GM21423 (cell line): ENCODE results near the gene TMEM179.

Experiments used
- ATAC-seq: cut with Tn5 transposase; IDR thresholded peaks from one replicate; pipeline ENCODE4 v1.9.1; 2021; ENCODE audit warnings: mild to moderate bottlenecking, moderate library complexity; ENCODE audit not compliant: unreplicated experiment

The TMEM179 gene

DNA sequence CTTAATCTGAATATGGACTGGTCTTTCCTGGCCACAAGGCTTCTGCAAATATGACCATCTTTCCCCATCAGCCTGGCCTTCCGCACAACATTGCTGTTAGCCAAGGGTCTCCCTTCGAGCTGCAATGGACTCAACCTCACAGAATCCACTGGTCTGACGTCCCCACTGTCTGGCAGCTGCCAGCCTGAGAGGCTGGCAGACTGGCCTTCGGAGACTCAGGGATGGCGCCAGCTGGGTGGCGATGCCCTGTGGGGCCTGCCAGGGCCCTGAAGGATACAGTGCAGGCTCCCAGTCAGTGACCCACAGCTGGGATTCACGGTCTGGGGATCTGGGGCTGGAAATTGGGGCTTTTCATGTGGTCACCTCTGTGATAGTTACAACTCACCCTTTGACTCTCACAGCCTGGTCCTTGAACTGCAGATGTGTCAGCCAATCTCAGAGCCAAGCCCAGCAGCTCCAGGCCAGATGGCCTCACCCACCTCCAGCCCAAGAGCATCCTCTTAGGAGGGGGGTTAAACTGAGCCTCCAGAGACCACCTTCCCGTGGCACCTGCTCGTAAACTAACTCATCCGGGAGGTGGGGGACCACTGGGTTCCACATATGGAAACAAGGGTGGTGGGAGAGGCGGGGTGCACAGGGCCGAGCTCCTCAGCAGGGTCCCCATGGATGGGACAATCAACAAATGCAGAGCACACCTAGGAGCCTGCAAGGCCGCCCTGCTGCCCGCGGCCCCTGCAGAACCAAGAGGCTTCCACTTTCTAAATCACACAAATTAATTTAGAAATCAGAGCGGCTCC is 46.1 kb downstream of the TMEM179 start:
- no peak for ATAC-seq

DNA sequence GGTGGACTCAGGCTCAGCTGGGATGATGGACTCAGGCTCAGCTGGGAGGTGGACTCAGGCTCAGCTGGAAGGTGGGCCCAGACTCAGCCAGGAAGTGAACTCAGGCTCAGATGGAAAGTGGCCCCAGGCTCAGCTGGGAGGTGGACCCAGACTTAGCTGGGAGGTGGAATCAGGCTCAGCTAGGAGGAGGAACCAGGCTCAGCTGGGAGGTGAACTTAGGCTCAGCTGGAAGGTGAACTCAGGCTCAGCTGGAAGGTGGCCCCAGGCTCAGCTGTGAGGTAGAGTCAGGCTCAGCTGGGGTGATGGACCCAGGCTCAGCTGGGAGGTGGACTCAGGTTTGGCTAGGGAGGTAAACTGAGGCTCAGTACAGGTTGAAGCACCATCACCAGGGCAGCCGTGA is 46.8 kb downstream of the TMEM179 start:
- ATAC-seq: no peak

DNA sequence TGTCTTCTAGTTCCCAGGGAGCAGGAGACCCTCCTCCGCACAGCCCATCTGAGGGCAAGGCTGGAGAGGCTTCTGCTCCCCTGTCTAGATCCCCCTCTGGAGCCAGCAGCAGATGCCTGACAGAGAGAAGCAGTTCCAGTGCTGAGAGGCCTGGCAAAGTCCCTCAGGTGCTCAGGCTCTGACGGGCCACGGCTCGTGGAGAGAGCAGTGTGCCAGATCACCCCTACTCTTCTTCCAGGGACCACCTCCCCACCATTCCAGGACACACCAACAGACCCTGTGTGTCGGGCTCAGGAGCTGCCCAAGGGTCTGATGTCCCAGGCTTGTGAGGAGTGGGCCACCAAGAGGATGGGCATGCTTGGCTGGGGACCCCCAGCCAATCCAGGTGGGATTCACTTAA is 47.5 kb downstream of the TMEM179 start:
- ATAC-seq: no peak

DNA sequence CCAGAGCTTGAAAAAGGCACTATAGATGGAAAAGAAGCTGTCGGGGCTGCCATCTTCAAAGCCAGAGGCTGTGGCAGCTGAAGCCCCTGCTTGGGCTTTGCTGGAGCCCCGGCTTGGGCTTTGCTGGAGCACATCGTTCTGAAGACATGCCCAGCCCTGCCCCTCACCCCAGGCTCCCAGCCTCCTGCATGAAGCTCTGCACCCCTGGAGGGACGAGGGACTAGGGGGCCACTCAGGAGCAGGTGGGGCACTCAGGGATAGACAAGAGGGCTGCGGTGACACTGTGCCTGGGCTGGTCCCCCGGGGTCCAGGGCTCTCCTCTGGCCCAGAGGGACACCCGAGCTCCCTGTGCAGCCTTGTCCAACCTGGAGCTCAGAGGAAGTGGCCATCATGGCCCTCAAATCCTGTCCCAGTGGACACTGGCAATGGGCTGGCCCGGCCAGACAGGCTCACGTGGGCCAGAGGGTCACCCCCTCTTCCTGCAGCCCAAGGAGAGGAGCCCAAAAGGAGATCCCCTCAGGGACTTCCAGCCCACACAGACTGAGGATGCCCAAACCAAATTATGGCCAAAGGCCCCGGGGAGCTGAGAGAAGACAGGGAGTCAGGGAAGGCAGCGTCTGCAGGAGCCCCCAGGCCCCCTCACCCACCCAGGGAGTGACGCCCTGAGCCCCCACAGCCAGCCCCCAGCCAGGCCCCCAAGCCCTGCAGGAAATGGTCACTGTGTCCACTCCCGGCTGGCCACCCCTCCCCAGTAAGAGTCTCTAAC is 48.1 kb downstream of the TMEM179 start:
- ATAC-seq: no peak

DNA sequence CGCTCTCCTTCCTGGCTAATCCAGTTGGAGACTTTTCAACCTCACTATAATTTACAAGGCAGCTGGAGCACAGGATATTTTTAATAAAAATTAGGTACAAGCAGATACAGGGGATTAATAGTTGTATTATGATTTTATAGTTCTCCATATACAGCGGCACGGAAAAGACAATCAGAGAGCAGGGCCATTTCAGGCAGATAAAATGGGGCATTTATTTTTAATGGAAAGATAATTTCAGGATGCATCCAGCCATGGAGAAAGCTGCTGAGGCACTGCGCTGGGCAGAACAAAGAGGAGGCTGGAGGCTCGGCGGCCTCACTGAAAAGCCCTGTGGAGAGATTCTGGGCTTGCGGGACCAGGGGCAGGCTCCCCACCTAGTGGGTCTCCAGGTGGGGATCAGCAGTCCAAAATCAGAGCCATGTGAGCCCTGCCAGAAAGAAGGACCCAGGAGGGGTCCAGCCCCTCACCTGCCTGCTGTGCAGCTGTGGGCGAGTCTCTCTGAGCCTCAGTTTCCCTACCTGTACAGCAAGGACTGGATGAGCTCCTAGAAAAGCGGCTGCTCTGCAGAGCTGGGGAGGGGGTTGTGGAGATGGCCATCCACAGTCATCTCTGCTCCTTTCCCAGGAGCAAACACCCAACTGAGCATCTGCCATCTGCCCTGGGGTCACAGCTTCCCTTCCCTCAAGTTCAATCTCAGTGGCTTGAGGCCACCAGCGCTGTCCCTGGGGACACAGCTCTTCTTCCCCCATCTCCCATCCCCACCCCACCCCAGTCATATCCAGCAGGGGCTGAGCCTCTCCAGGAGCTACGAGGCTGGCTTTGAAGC is 48.9 kb downstream of the TMEM179 start:
- no peak for ATAC-seq

DNA sequence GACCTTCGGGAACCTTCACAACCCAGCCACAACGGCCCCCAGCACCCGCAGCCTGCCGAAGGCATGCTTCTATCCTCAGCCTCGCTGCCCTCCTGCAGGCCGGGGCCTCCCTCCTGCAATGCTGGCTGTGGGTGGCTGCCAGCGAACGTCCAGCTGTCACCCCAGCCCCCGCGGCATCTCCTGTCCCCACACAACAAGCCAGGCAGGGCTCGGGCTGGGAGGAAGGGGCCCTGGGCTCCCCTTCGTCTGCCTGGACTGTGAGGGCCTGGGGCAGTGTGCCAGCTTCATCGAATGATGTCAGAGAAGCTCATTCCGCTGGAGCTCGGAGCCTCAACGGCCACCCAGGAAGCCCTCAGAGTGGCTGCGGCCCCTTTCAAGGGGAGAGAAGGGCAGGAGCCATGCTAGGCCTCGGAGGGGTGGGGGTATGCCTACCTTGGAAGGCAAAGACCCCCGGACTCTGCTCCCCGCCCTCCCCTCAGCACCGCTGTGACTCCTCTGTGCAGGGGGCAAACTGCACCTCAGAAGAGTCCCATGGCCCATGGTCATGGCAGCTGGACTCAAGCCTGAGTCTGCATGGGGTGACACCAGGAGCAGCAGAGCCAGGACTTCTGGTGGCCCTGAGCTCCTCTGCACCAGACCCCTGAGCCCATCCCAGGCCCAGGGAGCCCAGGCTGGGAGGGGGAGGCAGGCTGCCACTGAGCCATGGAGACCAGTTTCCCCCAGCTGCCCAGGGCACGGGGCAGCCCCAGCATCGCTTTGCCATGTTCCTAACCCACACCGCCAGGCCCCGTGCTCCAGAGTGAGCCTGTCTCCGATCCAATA is 49.8 kb downstream of the TMEM179 start:
- no peak for ATAC-seq

DNA sequence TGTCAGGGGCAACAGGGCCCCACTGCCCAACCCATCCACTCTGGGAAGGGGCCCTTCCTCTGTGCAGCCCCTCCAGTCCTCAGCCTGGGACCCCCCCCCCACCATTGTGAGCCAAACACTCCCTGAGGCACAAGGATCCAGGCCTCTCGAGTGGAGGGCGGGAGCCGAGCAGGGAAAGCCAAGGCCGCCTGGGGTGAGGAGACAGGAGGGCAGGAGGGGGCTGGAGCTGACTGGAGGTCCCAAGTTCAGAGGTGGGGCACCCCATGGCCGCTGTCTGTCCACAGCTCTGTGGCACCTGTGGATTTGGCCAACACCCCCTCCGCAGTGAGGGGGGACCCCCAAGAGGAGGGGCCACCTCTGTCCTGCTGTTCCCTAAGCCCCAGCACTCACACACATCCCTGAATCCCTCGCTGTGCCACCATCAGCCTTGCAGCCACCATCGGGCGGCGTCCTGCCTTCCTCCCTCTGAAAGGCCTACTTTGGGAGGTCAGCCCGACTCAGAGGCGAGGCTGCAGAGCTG is 50.4 kb downstream of the TMEM179 start:
- ATAC-seq: no peak

DNA sequence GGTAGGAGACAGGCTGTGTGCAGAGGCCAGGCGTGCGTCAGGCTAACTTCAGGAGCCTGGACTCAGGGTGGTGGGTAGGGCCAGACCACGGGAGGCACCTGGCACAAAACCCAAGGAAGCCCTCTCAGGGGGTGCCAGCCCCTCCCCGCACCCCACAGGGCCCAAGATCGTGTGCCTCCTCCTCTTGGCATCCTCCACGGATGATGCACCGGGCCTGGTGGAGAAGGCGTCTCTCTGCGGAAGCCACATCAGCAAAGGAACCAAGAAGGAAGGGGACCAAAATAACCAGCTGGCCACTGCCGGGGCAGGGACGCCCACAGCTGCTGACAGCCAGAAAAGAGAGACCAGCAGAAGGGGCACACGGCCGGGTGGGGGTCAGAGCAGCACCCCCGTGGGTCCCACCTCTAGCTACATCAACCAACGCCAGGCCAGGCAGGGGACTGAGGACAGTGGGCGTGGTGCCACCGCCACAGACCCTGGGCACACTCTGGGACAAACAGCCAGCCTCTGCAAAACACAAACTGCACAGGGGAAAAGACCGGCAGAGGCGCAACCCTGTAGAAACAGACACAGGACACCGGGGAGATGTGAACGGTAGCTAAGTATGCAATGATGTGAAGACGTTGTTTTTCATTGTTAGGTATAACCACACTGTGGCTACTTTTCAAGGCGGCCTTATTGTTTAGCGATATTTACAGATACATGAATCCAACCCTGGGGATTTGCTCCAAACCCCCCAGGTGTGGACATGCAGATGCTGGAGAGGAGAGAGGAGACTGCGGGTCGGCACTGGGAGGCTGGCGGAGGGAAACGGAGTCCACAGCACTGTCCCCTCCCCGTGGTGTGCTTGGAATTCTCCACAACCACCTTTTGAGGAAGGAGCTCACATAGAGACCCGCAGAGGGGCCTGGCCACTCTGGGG is 51.1 kb downstream of the TMEM179 start:
- ATAC-seq: no peak

DNA sequence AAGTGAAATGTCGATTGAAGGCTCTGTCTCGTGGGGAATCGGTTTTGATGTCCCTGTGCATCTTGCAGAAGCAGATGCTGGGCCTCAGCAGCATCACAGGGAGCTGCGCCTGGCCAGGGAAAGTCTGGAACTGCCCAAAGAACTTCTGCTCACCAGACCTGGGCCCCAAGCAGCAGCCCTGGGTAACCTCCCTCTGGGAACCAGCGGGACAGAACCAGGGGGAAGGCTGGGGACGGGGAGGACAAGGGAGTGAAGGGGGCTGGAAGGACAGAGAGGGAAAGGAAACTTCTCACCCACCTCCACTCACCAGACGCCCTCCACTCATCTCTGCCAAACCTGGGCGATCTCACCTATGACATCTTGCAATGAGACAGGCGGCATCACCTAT is 51.8 kb downstream of the TMEM179 start:
- ATAC-seq: no peak

DNA sequence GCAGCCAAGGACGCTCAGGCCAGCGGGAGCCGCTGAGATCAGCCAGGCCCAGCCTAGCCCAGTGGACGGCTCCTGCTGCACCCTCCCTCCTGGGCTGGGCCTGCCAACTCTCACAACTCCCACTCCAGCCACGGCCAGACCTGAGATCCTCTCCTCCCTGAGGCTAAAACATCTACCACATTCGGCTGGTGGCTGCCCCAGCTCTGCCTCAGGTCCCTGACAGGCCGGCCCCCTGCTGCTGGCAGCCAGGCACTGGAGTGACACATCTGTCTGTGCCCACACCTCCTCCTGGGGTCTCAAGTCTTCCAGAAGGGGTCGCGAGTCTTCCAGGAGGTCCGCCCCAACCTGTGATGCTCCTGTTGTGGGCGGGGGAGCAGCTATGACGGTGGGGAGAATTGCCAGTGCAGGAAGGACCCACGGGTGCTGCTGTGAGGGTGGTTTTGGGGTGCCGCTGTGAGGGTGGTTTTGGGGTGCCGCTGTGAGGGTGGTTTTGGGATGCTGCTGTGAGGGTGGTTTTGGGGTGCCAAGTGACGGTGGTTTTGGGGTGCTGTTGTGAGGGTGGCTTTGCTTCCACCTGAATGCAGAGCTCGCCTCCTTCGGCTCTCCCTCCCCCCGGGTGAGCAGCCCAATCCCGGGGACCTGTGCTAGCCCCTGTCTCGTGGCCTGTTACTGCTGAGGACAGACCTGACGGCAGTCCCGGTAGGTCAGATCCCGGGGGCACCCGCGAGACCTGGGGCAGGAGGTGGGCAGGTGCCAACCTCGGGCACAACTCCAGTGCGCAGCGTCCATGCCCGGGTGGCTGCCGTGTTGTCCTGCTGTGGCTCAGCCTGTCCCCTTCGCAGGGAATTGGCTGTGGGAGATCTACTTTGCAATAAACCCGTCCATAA is 52.5 kb downstream of the TMEM179 start:
- ATAC-seq: no peak

DNA sequence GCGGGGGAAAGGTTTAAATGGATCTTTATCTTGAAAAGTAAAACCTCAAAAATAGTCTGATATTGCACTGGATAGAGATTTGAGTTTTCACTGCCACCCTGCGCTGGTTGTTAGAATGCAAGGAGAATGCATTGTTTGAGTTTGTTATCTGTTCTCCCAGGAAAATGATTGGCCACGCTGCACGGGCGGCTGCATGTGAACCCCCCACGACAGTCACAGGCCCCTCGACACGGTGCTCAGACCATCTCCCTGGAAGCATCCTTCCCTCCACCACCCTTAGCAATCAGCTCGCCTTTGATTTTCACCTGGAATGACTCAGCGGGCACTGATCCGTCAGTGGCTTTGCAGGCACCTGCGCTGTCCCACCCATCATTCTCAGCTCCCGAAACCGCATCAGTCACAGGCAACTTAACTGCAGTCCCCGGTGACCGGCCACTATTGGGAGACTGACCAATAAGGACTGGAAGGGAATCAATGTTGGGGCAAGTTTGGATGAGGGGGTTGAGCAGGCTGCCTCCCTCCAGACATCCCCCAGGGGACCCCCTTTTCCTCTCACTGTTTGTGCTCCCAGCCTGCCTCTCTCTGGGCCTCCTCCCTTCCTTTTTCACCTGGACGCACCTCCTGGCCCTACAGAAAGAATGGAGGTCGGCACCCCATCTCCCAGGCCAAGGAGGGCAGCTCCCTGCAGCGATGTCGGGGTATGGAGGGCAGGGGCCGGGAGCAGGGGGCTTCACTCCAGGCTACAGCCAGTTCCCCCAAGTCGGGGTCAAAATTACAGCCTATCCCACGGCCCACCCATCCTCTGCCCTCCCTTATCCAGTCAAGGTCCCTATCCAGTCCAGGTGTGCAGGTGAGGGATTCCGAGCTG is 53.5 kb downstream of the TMEM179 start:
- no peak for ATAC-seq

DNA sequence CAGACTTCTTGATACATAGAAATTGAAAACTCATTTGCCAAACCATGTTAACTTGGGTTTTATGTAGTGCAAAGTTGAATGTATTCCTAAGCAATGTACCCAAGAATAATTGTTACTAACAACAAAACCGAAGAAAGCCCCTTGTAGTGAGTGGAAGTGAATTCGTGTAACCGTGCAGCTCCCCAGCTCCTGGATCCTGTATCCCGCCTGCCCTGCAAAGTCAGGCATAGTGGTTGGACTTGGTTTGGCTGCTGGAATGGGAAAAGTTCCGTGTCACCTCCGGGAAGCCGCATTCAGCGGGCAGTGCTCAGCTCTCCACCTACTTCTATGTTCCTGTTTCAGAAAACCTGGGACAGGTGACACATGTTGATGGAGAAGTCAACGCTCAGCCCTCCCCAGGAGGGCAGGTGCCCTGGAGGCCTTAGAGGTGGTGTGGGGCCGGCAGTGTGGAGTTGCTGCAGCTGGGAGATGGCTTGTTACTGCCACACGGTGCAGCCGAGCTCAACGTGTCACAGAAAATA is 54.2 kb downstream of the TMEM179 start:
- ATAC-seq: no peak

DNA sequence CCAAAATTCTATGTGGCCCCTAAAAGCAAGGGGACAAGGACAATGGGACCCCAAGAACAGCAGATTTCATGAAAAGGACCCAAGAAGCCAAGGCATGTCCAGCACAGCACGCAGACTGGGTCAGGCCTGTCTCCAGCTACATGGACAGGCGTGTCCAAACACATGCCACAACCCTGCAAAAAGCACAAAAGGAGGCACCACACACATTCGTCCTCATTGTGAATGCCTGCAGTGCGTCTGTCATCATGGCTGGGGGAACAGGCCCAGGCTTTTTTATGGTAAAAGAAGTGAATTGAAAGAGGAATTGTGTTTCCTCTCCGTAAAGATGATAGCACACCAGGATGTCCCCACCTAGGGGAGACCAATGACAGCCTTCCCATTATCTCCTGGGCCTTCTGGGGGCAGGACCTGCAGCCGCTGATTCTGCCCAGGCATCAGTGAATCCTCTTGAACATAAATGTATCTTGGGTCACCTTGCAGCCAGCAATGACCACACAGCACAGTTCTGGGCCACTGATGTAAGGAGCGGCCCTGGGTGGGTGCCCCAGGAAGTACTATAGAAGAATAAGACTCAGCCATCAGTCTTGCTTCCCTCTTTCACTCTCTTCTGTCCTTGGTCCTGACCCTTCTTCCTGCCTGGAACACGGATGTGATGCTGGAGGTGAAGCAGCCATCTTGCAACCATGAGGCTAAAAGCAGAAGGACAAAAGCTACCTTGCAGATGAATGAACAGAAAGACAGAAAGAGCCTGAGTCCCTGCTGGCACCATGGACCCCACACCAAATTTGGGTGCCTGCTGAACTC is 54.8 kb downstream of the TMEM179 start:
- ATAC-seq: no peak

DNA sequence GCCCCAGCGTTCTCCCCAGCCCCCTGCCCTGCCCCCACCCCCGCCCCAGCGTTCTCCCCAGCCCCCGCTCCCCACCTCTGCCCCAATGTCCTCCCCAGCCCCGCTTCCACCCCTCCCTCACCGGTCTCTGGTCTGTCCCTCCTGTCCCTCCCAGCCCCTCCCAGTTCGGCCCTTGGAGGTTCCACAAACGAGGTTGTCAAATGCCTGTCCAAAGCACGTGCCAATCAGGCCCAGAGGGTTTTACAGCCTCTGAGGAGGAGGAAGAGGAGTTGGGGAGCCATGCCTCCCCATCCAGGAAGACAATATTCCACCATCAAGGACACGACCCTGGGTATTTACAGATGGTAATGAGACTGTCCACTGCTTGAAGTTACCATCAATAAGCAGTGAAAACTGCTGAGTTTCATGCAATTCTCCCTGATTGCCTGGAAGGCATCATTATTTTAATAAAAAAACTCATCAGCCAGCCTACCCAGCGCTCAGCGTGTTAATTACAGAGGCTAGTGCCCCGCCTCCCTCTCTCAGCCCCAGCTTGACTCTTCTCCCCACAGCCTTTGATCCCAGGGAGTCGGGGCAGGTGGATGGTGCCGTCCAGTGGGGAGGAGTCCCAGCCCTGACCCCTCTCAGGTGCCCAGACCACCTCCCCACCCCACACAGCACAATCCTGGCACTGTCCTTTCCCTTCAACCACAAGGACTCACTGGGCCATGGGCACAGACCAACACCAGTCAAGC is 55.6 kb downstream of the TMEM179 start:
- no peak for ATAC-seq

DNA sequence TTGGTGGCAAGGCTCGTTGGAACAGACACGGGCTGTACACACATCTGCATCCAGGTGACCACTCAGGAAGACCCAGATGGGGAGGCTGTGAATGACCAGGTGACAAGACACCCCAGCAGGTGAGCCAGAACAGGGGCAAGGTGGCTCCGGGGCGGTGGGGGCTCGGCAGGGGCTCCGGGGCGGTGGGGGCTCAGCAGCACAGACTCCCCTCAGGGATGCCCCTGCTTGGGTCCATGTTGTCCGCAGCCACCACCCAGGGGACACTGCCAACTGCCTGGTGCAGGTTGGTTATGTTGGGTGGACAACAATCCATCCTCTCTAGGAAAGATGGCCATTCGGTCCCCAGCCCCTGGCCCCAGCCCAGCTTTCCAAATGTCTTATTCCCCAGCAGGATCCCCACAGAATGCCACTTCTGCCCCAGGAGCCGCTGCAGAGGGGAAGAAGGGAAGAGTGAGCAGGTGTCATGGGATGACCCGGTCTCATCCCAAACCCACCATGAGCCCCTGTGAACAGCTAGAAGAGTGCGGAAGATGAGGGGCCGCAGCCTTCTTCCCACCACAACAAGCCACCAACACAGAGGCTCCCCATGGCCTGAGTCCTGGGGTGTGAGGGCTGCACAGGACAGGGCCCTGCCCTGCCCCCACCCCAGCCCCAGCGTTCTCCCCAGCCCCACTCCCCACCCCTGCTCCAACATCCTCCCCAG is 56.4 kb downstream of the TMEM179 start:
- ATAC-seq: no peak
